HEK293T (cell line): ENCODE measurements around the gene CADPS.

Experiments used
- CTCF ChIA-PET: fragments of 350-600 bp; formaldehyde crosslinking; extraction: SDS; loops from one replicate; lab custom pipeline; 2021; ENCODE audit warnings: antibody characterized with exemption, inconsistent platforms; lab: Yijun Ruan, JAX
- POLR2A ChIA-PET: fragments of 350-600 bp; formaldehyde crosslinking; extraction: SDS; loops from one replicate; lab custom pipeline; 2020; ENCODE audit warnings: antibody characterized with exemption, inconsistent platforms; lab: Yijun Ruan, JAX
- DNase-seq: peaks from one replicate; pipeline ENCODE4 v3.0.0; 2012; ENCODE audit warnings: mixed read lengths; ENCODE audit errors: extremely low spot score
- ARNT ChIP-seq: fragments of 450-650 bp; IDR thresholded peaks from 2 replicates; pipeline ENCODE4 v1.6.1; 2017; ENCODE audit warnings: mild to moderate bottlenecking
- BHLHE40 ChIP-seq: fragments of 450-650 bp; IDR thresholded peaks from 2 replicates; pipeline ENCODE4 v1.6.1; 2016; ENCODE audit warnings: mild to moderate bottlenecking, moderate library complexity, borderline replicate concordance
- CTBP1 ChIP-seq: fragments of 450-650 bp; IDR thresholded peaks from 2 replicates; pipeline ENCODE4 v1.6.1; 2016; ENCODE audit warnings: borderline replicate concordance
- ELF4 ChIP-seq: fragments of 450-650 bp; IDR thresholded peaks from 2 replicates; pipeline ENCODE4 v1.6.1; 2017; ENCODE audit warnings: antibody characterized with exemption
- FOXA1 ChIP-seq: fragments of 450-650 bp; IDR thresholded peaks from 2 replicates; pipeline ENCODE4 v1.6.1; 2016; ENCODE audit warnings: mild to moderate bottlenecking
- FOXK2 ChIP-seq: fragments of 450-650 bp; IDR thresholded peaks from 2 replicates; pipeline ENCODE4 v1.6.1; 2016; ENCODE audit warnings: mild to moderate bottlenecking
- FOXM1 ChIP-seq: fragments of 450-650 bp; IDR thresholded peaks from 2 replicates; pipeline ENCODE4 v1.6.1; 2017; ENCODE audit warnings: mild to moderate bottlenecking, borderline replicate concordance
- HDGF ChIP-seq: fragments of 450-650 bp; IDR thresholded peaks from 2 replicates; pipeline ENCODE4 v1.6.1; 2017; ENCODE audit warnings: antibody characterized with exemption, borderline replicate concordance
- L3MBTL2 ChIP-seq: fragments of 450-650 bp; conservative IDR thresholded peaks from 2 replicates; pipeline ENCODE4 v1.6.1; 2016; ENCODE audit warnings: mild to moderate bottlenecking
- LEF1 ChIP-seq: fragments of 450-650 bp; IDR thresholded peaks from 2 replicates; pipeline ENCODE4 v1.6.1; 2017; ENCODE audit warnings: mild to moderate bottlenecking, borderline replicate concordance
- NFRKB ChIP-seq: fragments of 450-650 bp; IDR thresholded peaks from 2 replicates; pipeline ENCODE4 v1.6.1; 2016; ENCODE audit warnings: mild to moderate bottlenecking, moderate library complexity
- SP1 ChIP-seq: fragments of 450-650 bp; IDR thresholded peaks from 2 replicates; pipeline ENCODE4 v1.6.1; 2017
- SUZ12 ChIP-seq: fragments of 450-650 bp; IDR thresholded peaks from 2 replicates; pipeline ENCODE4 v1.6.1; 2016; ENCODE audit warnings: mild to moderate bottlenecking
- TARDBP ChIP-seq: fragments of 450-650 bp; IDR thresholded peaks from 2 replicates; pipeline ENCODE4 v1.6.1; 2016
- ZNF384 ChIP-seq: fragments of 450-650 bp; IDR thresholded peaks from 2 replicates; pipeline ENCODE4 v1.6.1; 2016
- TF ChIP-seq, protein P1 (sequence below): fragments of 450-650 bp; IDR thresholded peaks from 2 replicates; pipeline ENCODE4 v1.6.1; 2016

Gene CADPS

GRCh38 chr3:62378921-62379320, 496.3 kb downstream of the CADPS start:
- POLR2A ChIA-PET: no interaction called here
- CTCF ChIA-PET: no interaction called here
- no peak for TF ChIP-seq FOXM1
- no peak for TF ChIP-seq ARNT
- TF ChIP-seq CTBP1: no peak
- TF ChIP-seq, protein P1, sequence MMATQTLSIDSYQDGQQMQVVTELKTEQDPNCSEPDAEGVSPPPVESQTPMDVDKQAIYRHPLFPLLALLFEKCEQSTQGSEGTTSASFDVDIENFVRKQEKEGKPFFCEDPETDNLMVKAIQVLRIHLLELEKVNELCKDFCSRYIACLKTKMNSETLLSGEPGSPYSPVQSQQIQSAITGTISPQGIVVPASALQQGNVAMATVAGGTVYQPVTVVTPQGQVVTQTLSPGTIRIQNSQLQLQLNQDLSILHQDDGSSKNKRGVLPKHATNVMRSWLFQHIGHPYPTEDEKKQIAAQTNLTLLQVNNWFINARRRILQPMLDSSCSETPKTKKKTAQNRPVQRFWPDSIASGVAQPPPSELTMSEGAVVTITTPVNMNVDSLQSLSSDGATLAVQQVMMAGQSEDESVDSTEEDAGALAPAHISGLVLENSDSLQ: no peak
- no peak for TF ChIP-seq FOXK2
- no peak for TF ChIP-seq L3MBTL2
- no peak for TF ChIP-seq FOXA1
- TF ChIP-seq SUZ12: no peak
- no peak for TF ChIP-seq SP1
- no peak for TF ChIP-seq LEF1
- no peak for TF ChIP-seq BHLHE40
- no peak for DNase-seq

DNA sequence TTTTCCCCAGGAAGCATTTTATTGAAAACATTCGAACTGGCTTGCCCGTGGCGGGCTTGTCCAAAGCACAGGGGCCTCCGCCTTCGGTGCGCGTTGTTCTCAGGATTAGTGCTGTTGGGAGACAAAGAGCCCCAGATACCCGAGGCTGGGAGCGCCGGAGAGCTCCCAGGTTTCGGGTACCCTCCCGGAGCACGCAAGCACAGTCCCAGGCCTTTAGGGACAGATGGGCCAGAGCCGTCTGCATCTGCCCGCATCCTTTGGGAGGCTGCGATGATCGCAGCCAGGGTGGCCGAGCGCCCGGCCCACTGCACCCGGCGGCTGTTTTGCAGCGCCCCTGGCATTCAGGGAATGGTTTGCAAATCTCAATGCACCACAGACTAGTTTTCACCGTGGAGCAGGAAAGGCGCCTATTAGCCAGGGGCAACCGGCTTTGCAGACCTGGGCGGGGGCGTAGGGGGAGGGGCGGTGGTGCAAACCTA, 496.9 kb downstream of the CADPS start:
- ChIA-PET POLR2A (no interaction called here), CTCF (no interaction called here)
- DNase-seq: no peak
- TF ChIP-seq SUZ12 (no peak), BHLHE40 (no peak), TARDBP (no peak), ELF4 (no peak), FOXA1 (no peak), HDGF (no peak), NFRKB (no peak), ARNT (no peak), L3MBTL2 (no peak), FOXM1 (no peak), ZNF384 (no peak), SP1 (no peak)
- TF ChIP-seq, protein P1: no peak

DNA sequence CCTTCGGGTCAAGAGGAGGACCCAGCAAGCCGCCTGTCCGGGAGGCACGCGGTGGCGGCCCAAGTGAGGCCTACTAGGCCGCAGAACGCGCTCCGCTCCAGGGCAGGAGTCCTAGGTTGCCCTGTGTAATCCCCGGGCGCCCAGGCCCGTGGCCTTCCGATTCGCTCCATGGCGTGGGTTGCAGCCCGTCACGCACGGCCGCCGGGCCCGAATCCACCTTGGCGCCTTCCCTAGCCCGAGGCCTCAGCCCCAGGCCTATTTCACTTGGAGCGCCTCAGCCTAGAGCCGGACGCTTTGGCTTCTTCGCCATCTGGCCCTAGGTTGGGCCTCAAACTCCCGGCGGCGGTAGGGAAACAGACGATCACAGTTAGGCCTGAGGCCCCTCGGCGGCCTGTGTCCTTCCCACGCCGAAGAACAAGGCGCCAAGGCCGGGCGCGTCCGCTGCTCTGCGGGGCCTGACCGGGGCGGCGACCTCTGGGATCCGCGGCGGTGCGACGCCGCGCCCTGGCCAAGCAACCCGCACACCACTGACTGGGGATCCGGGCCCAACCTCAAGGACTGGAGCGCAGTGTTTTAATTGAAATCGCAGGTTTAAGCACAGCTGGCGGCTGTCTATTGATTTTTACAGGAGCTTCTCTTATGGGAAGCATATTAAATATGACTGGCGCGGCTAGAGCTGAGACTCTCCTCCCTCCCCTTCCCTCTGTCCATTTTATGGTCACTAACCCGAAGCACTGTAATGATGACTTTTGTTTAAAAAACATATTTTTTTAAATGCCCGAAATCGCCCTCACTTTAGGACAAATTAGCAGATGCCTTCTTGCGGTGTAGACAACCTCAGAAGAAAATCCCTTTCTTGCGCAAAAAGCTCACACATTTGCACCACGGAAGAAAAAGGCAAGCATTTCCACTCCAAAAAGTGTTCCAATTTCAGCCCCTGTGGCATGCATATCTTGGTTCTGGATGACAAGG, 498.0 kb downstream of the CADPS start:
- TF ChIP-seq L3MBTL2 (no peak), FOXM1 (no peak), TARDBP (no peak), BHLHE40 (no peak), NFRKB (no peak), ARNT (no peak)
- ChIA-PET CTCF (no interaction called here), POLR2A (no interaction called here)
- DNase-seq: no peak

- DNase-seq: no peak
- ChIA-PET POLR2A (no interaction called here), CTCF (no interaction called here)
- no peak for TF ChIP-seq FOXM1
- TF ChIP-seq SUZ12: no peak
- TF ChIP-seq, protein P1: no peak
- no peak for TF ChIP-seq FOXA1
- no peak for TF ChIP-seq ARNT
- no peak for TF ChIP-seq HDGF
- no peak for TF ChIP-seq LEF1
- no peak for TF ChIP-seq NFRKB
- TF ChIP-seq ZNF384: no peak
- no peak for TF ChIP-seq ELF4
- no peak for TF ChIP-seq CTBP1
- TF ChIP-seq SP1: no peak
- TF ChIP-seq FOXK2: no peak
- TF ChIP-seq TARDBP: no peak
- no peak for TF ChIP-seq L3MBTL2
Observed at GRCh38 chr3:62376454-62376720, 498.8 kb downstream of the CADPS start.

GRCh38 chr3:62375655-62376453, 499.4 kb downstream of the CADPS start:
- CTCF ChIA-PET: no interaction called here
- no peak for TF ChIP-seq SUZ12
- TF ChIP-seq, protein P1: no peak
- TF ChIP-seq FOXA1: no peak
- no peak for TF ChIP-seq FOXK2
- no peak for TF ChIP-seq L3MBTL2
- TF ChIP-seq BHLHE40: no peak
- no peak for TF ChIP-seq FOXM1
- TF ChIP-seq SP1: no peak
- TF ChIP-seq LEF1: no peak
- no peak for TF ChIP-seq NFRKB
- TF ChIP-seq ELF4: no peak
- TF ChIP-seq CTBP1: no peak
- TF ChIP-seq ZNF384: no peak
- TF ChIP-seq TARDBP: no peak
- TF ChIP-seq HDGF: no peak

More at GRCh38 chr3:62375655-62376453, 499.4 kb downstream of the CADPS start:
- no peak for DNase-seq
- POLR2A ChIA-PET: no interaction called here
